Naive thymus-derived CD4-positive, alpha-beta T cell (primary cell): ENCODE results near the gene UGGT2. TPM values are rescaled to one million over a fixed set of nuclear protein-coding genes. Genes with fewer than 3 reads are reported as not detected.
"Not testable (repeated sequence)": the region's sequence is repeated elsewhere in the genome, so short reads cannot be mapped to it uniquely, and the experiment has no call there.

Source experiments
- ATAC-seq: fragments of 150-1000 bp; cut with Tn5 transposase; 2 replicates; pipeline ENCODE4 v1.10.0; 2021; ENCODE audit warnings: mild to moderate bottlenecking, moderate library complexity
- CTCF ChIA-PET: fragments of 350-600 bp; sonication (Branson Sonifier 250); formaldehyde crosslinking; loops from one replicate; lab custom pipeline; 2021; ENCODE audit warnings: antibody characterized with exemption; lab: Charles Lee
- POLR2A ChIA-PET: fragments of 350-600 bp; sonication (Branson Sonifier 250); formaldehyde crosslinking; loops from one replicate; lab custom pipeline; 2021; ENCODE audit warnings: antibody characterized with exemption, inconsistent platforms; lab: Charles Lee
- DNase-seq, 9 donors: peaks; one replicate each; pipeline versions ENCODE4 v3.0.0 to v3.0.0-alpha.2; 2020 to 2022; ENCODE audit warnings: mixed read lengths in 1 of 9
- H3K27ac ChIP-seq: one replicate; pipeline ENCODE4 v1.7.0; 2013; ENCODE audit warnings: mild to moderate bottlenecking, low read depth, low read length, moderate library complexity
- H3K27me3 ChIP-seq, 2 donors: one replicate each; pipeline ENCODE4 v1.7.0; 2013; ENCODE audit warnings: low read length in 2 of 2, mild to moderate bottlenecking in 2 of 2, moderate library complexity in 2 of 2; ENCODE audit not compliant: control insufficient read depth in 2 of 2, insufficient read depth in 2 of 2
- H3K36me3 ChIP-seq, 3 experiments: 1 replicate in 2 of 3; 2 replicates in 1 of 3; pipeline ENCODE4 v1.7.0; 2013; ENCODE audit warnings: low read length in 3 of 3, mild to moderate bottlenecking in 3 of 3, moderate library complexity in 1 of 3; ENCODE audit not compliant: insufficient read depth in 3 of 3, control insufficient read depth in 2 of 3
- H3K4me1 ChIP-seq, 2 donors: one replicate each; pipeline ENCODE4 v1.7.0; 2013; ENCODE audit warnings: low read length in 2 of 2, mild to moderate bottlenecking in 2 of 2, moderate library complexity in 1 of 2; ENCODE audit not compliant: control insufficient read depth in 2 of 2, insufficient read depth in 2 of 2
- H3K4me3 ChIP-seq: 2 replicates; pipeline ENCODE4 v1.7.0; 2013; ENCODE audit warnings: mild to moderate bottlenecking, low read length
- H3K9me3 ChIP-seq, 3 experiments: 1 replicate in 2 of 3; 2 replicates in 1 of 3; pipeline ENCODE4 v1.7.0; 2013; ENCODE audit warnings: low read length in 3 of 3; ENCODE audit not compliant: control insufficient read depth in 2 of 3
- H3K27ac Mint-ChIP-seq, 9 donors: one replicate each; pipeline ENCODE4 v1.8.0; 2020 to 2022; ENCODE audit warnings: mixed read lengths in 9 of 9, mild to moderate bottlenecking in 8 of 9, moderate library complexity in 5 of 9, inconsistent platforms in 2 of 9
- H3K27me3 Mint-ChIP-seq, 5 donors: one replicate each; pipeline ENCODE4 v1.8.0; 2021 to 2022; ENCODE audit warnings: mixed read lengths in 5 of 5, mild to moderate bottlenecking in 1 of 5
- H3K36me3 Mint-ChIP-seq, 5 donors: one replicate each; pipeline ENCODE4 v1.8.0; 2020 to 2022; ENCODE audit warnings: mixed read lengths in 5 of 5, mild to moderate bottlenecking in 3 of 5, inconsistent platforms in 1 of 5
- H3K4me1 Mint-ChIP-seq, 7 donors: one replicate each; pipeline ENCODE4 v1.8.0; 2020 to 2022; ENCODE audit warnings: mixed read lengths in 7 of 7, mild to moderate bottlenecking in 3 of 7, inconsistent platforms in 1 of 7
- H3K4me3 Mint-ChIP-seq, 10 donors: one replicate each; pipeline ENCODE4 v1.8.0; 2020 to 2022; ENCODE audit warnings: mild to moderate bottlenecking in 10 of 10, mixed read lengths in 10 of 10, moderate library complexity in 6 of 10, inconsistent platforms in 2 of 10
- H3K9me3 Mint-ChIP-seq, 11 donors: one replicate each; pipeline ENCODE4 v1.8.0; 2020 to 2022; ENCODE audit warnings: mixed read lengths in 11 of 11, mild to moderate bottlenecking in 4 of 11, inconsistent platforms in 1 of 11, moderate library complexity in 1 of 11
- intact Hi-C, 2 donors: fragments of 100-400 bp; cut with micrococcal nuclease; formaldehyde crosslinking; loops; one replicate each; pipeline ENCODE4 v1.15.1; 2023
- polyA plus RNA-seq, 2 donors: library from polyadenylated mRNA; unstranded; fragments of 300-500 nt; fragmentation: Illumina TruSeq; gene quantifications; one replicate each; pipeline ENCODE4 v1.2.3, GENCODE V29; 2021
- total RNA-seq, 6 experiments: library from RNA in 5 of 6; stranded (reverse) in 5 of 6; gene quantifications; 1 replicate in 5 of 6; 2 replicates in 1 of 6; pipeline ENCODE4 v1.2.3 and lab custom pipeline; 2021 to 2026

Gene UGGT2
- total and polyA plus RNA-seq, 7 experiments from 2014 or later: 0.22 to 6.5 (median 0.51) TPM; not detected in 3

DNA sequence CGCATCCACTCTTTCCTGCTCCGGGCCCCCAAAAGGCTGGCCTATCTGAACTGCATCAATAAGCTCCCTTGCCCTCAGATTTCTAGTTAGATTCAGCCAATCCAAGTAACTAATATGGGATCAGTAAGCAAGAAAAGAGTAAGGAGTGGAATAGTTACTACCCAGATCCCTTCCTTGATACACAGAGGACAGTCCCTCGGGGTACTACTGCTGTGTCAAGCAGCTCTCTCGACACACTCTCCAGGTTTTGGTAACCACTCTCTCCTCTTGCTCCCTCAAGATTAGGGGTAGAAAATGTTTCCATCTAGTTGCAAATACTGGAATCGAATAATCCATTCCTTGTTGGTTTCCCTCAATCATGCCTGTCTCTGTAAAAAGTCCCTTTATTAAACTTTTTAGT is 65.4 kb downstream of the UGGT2 start:
- peaks cover 0 to 4% (median 0%) of the 10 kb centered on the region in 5 donors for H3K27me3 Mint-ChIP-seq
- H3K27me3 ChIP-seq: no peaks in the 10 kb centered on the region
- H3K4me1 ChIP-seq: no peaks in the 10 kb centered on the region
- H3K27ac Mint-ChIP-seq: no peak overlapping the region
- ChIA-PET POLR2A (no interaction called here), CTCF (no interaction called here)
- H3K27ac ChIP-seq: no peak overlapping the region
- H3K4me1 Mint-ChIP-seq: no peaks in the 10 kb centered on the region
- no peaks in the 10 kb centered on the region for H3K36me3 Mint-ChIP-seq
- no peaks in the 10 kb centered on the region for H3K9me3 Mint-ChIP-seq
- no peak for ATAC-seq
- no peak overlapping the region for H3K4me3 Mint-ChIP-seq
- no peaks in the 10 kb centered on the region for H3K9me3 ChIP-seq
- H3K4me3 ChIP-seq: no peak overlapping the region
- DNase-seq: no peak
- intact Hi-C loops: no loop called here
- no peaks in the 10 kb centered on the region for H3K36me3 ChIP-seq

DNA sequence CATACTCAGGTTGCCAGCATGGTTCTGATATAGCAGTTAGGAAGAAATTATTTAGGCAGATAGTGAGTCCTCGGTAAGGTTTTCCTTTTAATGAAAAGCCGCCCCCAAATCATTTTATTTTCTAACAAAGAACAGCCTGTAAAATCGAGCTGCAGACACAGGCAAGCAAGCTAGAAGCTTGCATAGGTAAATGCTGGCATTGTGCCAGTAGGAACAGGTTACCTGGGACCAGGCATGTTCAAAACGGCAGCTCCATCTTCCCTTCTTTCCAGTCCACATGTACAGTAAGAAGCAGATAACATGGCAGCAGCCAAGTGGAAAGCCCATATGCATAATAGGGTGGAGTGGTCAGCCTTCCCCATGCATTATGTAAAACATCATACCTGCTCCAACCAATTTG is 71.1 kb downstream of the UGGT2 start:
- H3K27ac Mint-ChIP-seq: no peak overlapping the region
- no peak overlapping the region for H3K4me3 Mint-ChIP-seq
- Histone ChIP-seq H3K27ac (no peak overlapping the region), H3K36me3 (no peaks in the 10 kb centered on the region), H3K4me3 (no peak overlapping the region), H3K4me1 (no peaks in the 10 kb centered on the region), H3K9me3 (no peaks in the 10 kb centered on the region), H3K27me3 (no peaks in the 10 kb centered on the region)
- POLR2A ChIA-PET: no interaction called here
- intact Hi-C loops: loop anchor here in 1 of 2 donors (5.0 kb wide), 1 partner anchor 360 kb away; no protein-coding TSS in a partner anchor
- peaks cover 0 to 5% (median 1%) of the 10 kb centered on the region in 11 donors for H3K9me3 Mint-ChIP-seq
- no peaks in the 10 kb centered on the region for H3K36me3 Mint-ChIP-seq
- CTCF ChIA-PET: interaction anchor here (0.6 kb wide), 1 partner anchor 23 kb away, joined by 3 read pairs; no protein-coding TSS in a partner anchor
- ATAC-seq (no peak), DNase-seq (no peak)
- H3K27me3 Mint-ChIP-seq: peaks cover 0 to 8% (median 0%) of the 10 kb centered on the region in 5 donors
- H3K4me1 Mint-ChIP-seq: no peaks in the 10 kb centered on the region

DNA sequence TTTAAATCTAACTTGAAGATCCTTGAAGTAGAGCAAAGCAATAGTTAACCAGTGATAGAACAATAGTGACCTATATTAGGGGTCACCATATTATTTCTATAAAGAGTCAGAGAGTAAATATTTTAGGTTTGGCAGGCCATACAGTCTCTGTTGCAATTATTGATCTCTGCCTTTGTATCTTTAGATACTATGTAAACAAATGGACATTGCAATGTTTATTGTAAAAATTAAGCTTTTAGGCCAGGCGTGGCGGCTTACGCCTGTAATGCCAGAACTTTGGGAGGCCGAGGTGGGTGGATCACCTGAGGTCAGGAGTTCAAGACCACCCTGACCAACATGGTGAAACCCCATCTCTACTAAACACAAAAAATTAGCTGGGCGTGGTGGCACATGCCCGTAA is 80.5 kb downstream of the UGGT2 start:
- H3K9me3 ChIP-seq, POLR2A ChIA-PET, H3K4me1 ChIP-seq, H3K4me3 Mint-ChIP-seq, H3K4me1 Mint-ChIP-seq, intact Hi-C loops, CTCF ChIA-PET, H3K4me3 ChIP-seq, H3K27ac ChIP-seq, H3K27me3 Mint-ChIP-seq, H3K27me3 ChIP-seq, ATAC-seq, H3K27ac Mint-ChIP-seq, H3K36me3 ChIP-seq, H3K36me3 Mint-ChIP-seq, DNase-seq: not testable (repeated sequence)
- H3K9me3 Mint-ChIP-seq: peaks cover 0 to 13% (median 3%) of the 10 kb centered on the region in 11 donors

DNA sequence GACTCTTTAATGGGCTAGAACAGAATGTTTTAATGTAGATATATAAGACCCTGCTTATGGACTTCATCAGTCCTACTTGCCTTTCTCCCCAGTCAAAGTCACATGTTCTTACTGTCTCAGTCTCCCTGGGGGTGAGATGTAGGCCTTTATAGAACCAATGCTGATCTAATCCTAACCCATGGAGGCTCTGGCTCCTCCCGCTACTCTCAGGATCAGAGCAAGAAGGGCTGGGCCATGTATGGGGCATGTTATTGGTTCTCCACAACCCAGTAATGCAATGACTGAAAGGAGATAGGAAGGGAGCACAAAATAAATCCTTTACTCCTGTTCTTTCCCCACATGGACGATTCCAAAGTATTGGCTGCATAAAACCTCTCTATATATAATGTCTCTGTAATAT is 82.3 kb downstream of the UGGT2 start:
- Mint-ChIP-seq H3K27me3 (peaks cover 0 to 2% (median 0%) of the 10 kb centered on the region in 5 donors), H3K4me1 (no peaks in the 10 kb centered on the region), H3K9me3 (peaks cover 0 to 7% (median 2%) of the 10 kb centered on the region in 11 donors), H3K4me3 (no peak overlapping the region), H3K27ac (no peak overlapping the region), H3K36me3 (no peaks in the 10 kb centered on the region)
- no peaks in the 10 kb centered on the region for H3K36me3 ChIP-seq
- H3K27me3 ChIP-seq: no peaks in the 10 kb centered on the region
- no peak overlapping the region for H3K27ac ChIP-seq
- DNase-seq: no peak
- H3K4me3 ChIP-seq: no peak overlapping the region
- no peak for ATAC-seq
- intact Hi-C loops: no loop called here
- H3K9me3 ChIP-seq: no peaks in the 10 kb centered on the region
- CTCF ChIA-PET: no interaction called here
- POLR2A ChIA-PET: no interaction called here
- no peaks in the 10 kb centered on the region for H3K4me1 ChIP-seq

DNA sequence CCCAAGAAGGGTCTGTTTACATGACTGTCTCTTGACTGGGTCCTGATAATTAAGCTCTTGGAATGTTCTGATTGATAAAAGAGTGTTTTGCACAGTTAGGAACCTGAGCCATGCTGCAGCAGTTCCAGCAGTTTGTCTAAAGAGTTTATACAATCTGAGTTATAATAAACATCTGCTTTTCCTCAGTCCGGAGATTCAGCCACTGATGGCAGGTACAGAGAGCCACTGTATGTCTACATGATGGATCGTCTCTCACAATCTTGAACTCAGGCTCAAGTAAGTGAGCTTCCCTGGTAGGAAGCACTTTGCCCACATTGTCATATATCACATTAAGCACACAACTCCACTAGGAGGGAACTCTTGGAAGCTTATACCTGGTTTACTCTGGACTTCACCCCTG is 84.3 kb downstream of the UGGT2 start:
- intact Hi-C loops: no loop called here
- ATAC-seq: no peak
- Histone ChIP-seq H3K9me3 (no peaks in the 10 kb centered on the region), H3K27ac (no peak overlapping the region), H3K27me3 (no peaks in the 10 kb centered on the region), H3K4me1 (no peaks in the 10 kb centered on the region), H3K4me3 (no peak overlapping the region), H3K36me3 (no peaks in the 10 kb centered on the region)
- no peak for DNase-seq
- Mint-ChIP-seq H3K27me3 (no peaks in the 10 kb centered on the region), H3K4me1 (no peaks in the 10 kb centered on the region), H3K27ac (no peak overlapping the region), H3K36me3 (no peaks in the 10 kb centered on the region), H3K4me3 (no peak overlapping the region), H3K9me3 (peaks cover 0 to 11% (median 4%) of the 10 kb centered on the region in 11 donors)
- CTCF ChIA-PET: no interaction called here
- POLR2A ChIA-PET: no interaction called here

DNA sequence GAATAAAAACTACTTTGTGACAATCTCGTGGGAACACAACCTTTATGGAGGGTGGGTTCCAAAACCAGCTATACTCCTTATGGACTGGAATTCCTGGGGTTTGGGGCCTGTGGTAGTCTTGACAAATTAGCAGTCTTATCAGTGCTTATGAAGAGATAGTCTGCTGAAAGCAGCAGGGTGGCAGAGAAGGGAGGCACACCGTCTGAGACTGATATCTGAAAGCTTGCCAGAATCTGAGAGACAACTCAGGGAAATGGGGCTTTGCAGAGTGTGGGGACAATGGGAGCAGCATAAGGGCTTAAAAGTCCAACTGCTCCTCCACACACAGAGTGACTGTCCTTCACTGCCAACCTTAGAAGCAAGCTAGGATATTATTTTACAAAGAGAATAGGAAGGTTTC is 95.9 kb downstream of the UGGT2 start:
- DNase-seq: no peak
- ChIA-PET POLR2A (no interaction called here), CTCF (no interaction called here)
- no peaks in the 10 kb centered on the region for H3K27me3 ChIP-seq
- Mint-ChIP-seq H3K36me3 (peaks cover 0 to 7% (median 0%) of the 10 kb centered on the region in 5 donors), H3K4me3 (no peak overlapping the region), H3K27me3 (no peaks in the 10 kb centered on the region), H3K27ac (no peak overlapping the region), H3K9me3 (peaks cover 8 to 38% (median 18%) of the 10 kb centered on the region in 11 donors), H3K4me1 (no peaks in the 10 kb centered on the region)
- no peak overlapping the region for H3K4me3 ChIP-seq
- H3K9me3 ChIP-seq: peaks cover 0 to 3% (median 0%) of the 10 kb centered on the region in 3 experiments
- H3K4me1 ChIP-seq: no peaks in the 10 kb centered on the region
- no peak for ATAC-seq
- no peaks in the 10 kb centered on the region for H3K36me3 ChIP-seq
- intact Hi-C loops: no loop called here
- no peak overlapping the region for H3K27ac ChIP-seq

DNA sequence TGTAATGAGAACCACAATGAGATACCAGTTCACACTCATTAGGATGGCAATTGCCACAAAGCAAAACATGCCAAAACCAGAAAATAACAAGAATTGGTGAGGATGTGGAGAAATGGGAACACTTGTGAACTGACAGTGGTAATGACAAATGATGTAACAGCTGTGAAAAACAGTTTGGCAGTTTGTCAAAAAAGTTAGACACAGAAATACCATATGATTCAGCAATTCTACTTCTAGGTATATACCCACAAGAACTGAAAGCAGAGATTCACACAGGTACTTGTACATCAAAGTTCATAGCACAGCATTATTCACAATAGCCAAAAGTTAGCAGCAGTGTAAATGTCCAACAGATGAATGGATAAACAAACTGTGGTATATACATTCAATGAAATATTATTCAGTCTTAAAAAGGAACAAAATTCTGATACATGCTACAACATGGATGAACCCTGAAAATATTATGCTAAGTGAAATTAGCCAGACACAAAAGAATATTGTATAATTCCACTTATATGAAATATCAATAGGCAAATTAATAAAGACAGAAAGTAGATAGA is 96.5 kb downstream of the UGGT2 start:
- CTCF ChIA-PET: no interaction called here

More for the DNA sequence above, 96.5 kb downstream of the UGGT2 start:
- Histone ChIP-seq H3K27ac (no peak overlapping the region), H3K9me3 (peaks cover 0 to 3% (median 0%) of the 10 kb centered on the region in 3 experiments), H3K4me1 (no peaks in the 10 kb centered on the region), H3K4me3 (no peak overlapping the region), H3K36me3 (no peaks in the 10 kb centered on the region), H3K27me3 (no peaks in the 10 kb centered on the region)
- POLR2A ChIA-PET: no interaction called here
- H3K4me1 Mint-ChIP-seq: no peaks in the 10 kb centered on the region
- no peaks in the 10 kb centered on the region for H3K27me3 Mint-ChIP-seq
- H3K4me3 Mint-ChIP-seq: no peak overlapping the region
- no peak overlapping the region for H3K27ac Mint-ChIP-seq
- H3K36me3 Mint-ChIP-seq: peaks cover 0 to 7% (median 0%) of the 10 kb centered on the region in 5 donors
- peaks cover 8 to 38% (median 15%) of the 10 kb centered on the region in 11 donors for H3K9me3 Mint-ChIP-seq
- no peak for ATAC-seq
- no peak for DNase-seq
- intact Hi-C loops: no loop called here
